Measurements from ENCODE around the gene TFDP2.

DNA sequence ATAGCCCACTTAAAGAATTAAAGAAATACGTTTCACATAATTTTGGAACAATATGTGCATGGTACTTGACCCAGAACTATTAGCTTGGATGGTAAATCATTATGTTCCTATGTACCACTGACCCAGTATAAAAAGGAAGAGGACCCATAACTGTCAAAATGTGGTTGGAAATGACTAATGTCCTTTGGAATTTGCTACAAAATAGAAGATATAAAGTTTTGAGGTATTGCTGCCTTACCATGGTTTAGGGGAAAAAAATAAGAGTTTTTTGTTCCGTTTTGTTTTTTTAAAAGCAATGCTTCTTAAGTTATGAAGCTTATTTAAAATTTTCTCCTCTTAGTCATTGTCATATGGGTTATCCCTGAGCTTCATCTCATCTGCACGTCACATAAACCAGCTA lies 15.8 kb upstream of the TFDP2 start:
- TF ChIP-seq CTCF (IDR thresholded peaks at IDR 0.05; ENCODE audit: low read depth, low read length, poor library complexity, severe bottlenecking) = no peak
- TF ChIP-seq EZH2phosphoT487 (IDR thresholded peaks at IDR 0.05; ENCODE audit: borderline replicate concordance, low read length) = no peak

Data from DOHH2 (cell line).